Right lung (tissue), 5 donors: ENCODE data around the gene TUBA4B. TPM values are rescaled to one million over a fixed set of nuclear protein-coding genes. Genes with fewer than 3 reads are reported as not detected.
"Not testable (repeated sequence)": the region's sequence is repeated elsewhere in the genome, so short reads cannot be mapped to it uniquely, and the experiment has no call there.

Experiments used
- DNase-seq, 2 donors: peaks; one replicate each; pipeline ENCODE4 v3.0.0-alpha.2; 2013
- polyA plus RNA-seq, 5 donors: library from polyadenylated mRNA; unstranded; fragments of 120-200 nt; gene quantifications; one replicate each; pipeline versions ENCODE4 v1.2.1 to v1.2.3, GENCODE V29; 2013; ENCODE audit warnings: inconsistent platforms in 1 of 5, low replicate concordance in 1 of 5; ENCODE audit not compliant: insufficient read length in 5 of 5, insufficient read depth in 1 of 5

TUBA4B gene
- polyA plus RNA-seq, 5 donors, result 0.34 to 5.7 (median 4.3) TPM

GRCh38 chr2:219290381-219291171, 37.5 kb downstream of the TUBA4B start:
- no peak for DNase-seq

- no peak for DNase-seq
Observed at GRCh38 chr2:219291394-219291793, 38.4 kb downstream of the TUBA4B start.

DNA sequence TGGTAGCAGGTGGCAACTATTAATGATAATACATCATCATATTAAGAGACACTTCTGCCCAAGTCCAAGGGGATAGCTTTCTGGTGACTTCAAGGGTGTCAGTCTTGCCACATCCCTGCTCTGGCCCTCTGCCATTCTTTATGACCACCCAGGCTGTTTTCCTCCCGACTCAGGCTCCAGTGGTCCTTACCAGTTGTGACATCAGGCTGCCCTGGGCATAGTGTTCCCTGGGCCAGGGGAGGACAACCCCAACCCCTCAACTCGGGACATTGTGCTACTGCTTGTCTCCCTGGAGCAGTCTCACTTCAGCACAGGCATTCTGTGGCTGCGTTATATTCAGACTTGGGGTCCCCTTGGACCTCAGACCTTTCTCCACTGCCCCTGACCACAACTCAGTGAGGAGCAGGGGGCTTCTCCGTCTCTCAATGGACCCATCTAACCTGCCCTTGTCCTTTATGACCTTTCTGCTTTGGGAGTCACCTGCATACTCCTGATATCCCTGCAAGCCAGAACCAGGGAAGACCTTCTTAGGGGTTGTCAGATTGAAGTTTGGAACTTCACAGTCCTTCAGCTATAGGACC, 39.0 kb downstream of the TUBA4B start:
- DNase-seq, result no peak

- no peak for DNase-seq
Observed at GRCh38 chr2:219292616-219293015, 39.6 kb downstream of the TUBA4B start.

GRCh38 chr2:219293736-219294231, 40.7 kb downstream of the TUBA4B start:
- no peak for DNase-seq

GRCh38 chr2:219294356-219295351, 41.6 kb downstream of the TUBA4B start:
- DNase-seq, result peak; percentile 83 to 86

DNA sequence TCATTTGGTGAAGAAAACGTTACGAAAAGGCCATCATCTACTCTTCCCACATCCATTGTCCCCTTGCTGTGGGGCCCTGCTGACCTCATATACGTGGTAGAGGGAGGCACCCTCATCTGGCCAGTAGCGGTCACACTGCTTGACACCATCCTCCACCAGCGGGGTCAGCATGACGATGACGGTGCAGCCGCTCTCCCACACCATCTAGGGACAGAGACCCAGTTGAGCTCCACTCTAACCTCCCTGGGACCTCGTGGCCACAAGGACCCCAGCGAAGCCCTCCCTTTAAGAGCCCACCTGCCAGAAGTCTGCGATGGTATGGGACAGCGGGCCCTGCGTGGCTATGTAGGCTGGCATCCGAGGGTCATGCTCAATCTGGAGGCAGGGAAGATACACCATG, 43.1 kb downstream of the TUBA4B start:
- DNase-seq, result no peak

GRCh38 chr2:219296631-219297391, 43.8 kb downstream of the TUBA4B start:
- DNase-seq, result no peak

- DNase-seq, result no peak
Observed at GRCh38 chr2:219297766-219298456, 44.9 kb downstream of the TUBA4B start.

GRCh38 chr2:219298759-219299371, 45.8 kb downstream of the TUBA4B start:
- peak; percentile 64 to 78 for DNase-seq

DNA sequence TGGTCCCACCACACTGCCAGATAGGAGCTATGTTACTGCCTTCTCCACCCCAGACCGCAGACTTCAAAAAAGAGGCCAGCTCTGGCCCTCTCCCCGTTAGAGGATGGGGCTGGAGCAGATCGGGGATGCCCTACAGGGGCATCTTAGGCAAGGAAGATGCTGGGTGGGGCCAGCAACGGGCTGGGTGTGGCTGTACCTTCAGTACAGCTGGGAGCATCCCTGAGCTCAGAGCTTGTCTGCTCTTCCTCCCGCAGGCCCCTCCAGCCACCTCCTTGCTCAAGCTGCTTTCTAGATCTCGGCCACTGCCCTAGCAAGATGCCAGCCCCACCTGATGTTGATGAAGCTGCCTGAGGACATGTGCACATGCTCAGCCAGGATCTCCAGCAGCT, 46.3 kb downstream of the TUBA4B start:
- DNase-seq, result no peak

GRCh38 chr2:219300022-219300421, 47.0 kb downstream of the TUBA4B start:
- DNase-seq, result no peak

DNA sequence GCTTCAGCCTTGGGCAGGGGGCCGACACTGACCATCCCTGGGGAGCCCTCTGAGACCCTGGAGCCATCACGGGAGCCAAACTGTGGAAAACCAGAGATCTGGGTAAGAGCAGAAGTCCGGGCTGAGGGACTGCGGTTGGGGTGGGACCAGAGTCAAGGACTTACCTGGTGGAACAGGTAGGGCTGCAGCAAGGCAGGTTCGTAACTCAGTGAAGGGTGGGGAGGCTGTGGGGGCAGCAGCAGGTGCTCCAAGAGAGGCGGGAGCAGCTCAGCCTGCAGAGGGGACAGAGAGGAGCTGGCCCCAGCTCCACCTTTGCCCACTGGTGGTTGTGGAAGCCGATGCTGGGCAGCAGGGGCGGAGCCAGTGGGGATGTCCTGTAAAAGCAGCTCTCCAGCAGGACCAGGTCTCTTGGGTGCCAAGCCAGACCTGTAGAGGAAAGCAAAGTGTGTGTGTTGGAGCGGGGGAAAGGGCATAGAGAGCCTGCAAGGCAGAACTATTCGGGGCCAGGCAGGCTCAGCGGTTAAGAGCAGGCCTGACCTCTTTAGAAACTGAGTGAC, 49.4 kb downstream of the TUBA4B start:
- no peak for DNase-seq

DNA sequence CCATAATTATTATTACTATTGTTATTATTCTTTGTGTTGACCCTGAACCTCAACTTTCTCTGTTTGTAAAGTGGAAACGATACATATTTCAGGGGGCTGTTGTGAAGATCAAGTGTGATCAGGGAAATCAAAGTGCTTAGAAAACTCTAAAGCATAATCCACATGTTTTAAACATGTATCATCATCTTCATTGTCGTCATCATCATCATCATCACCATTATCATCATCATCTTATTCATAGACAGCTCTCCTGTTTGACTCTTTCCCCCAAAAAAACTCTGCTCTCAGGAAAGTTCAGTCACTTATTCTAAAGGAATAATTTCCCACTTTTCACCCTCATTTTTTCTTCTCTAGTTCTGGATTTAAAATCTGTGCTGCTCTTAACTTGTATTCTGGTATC, 51.2 kb downstream of the TUBA4B start:
- DNase-seq, result no peak

DNA sequence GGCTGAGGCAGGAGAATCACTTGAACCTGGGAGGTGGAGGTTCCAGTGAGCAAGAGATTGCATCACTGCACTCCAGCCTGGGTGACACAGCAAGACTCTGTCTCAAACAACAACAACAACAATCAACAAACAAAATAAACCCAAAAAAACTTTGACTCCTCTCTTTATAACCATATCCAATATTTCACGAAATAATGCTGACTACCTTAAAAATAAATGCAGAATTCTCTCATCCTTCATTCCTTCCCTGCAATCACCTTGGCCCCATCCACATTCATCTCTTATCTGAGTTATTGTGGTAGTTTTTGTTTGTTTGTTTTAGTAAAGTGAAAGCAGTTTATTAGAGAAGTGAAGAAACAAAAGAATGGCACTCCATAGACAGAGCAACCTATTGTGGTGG, 53.0 kb downstream of the TUBA4B start:
- DNase-seq, result no peak

GRCh38 chr2:219308142-219309101, 55.4 kb downstream of the TUBA4B start:
- DNase-seq, result peak; percentile 46 to 56

DNA sequence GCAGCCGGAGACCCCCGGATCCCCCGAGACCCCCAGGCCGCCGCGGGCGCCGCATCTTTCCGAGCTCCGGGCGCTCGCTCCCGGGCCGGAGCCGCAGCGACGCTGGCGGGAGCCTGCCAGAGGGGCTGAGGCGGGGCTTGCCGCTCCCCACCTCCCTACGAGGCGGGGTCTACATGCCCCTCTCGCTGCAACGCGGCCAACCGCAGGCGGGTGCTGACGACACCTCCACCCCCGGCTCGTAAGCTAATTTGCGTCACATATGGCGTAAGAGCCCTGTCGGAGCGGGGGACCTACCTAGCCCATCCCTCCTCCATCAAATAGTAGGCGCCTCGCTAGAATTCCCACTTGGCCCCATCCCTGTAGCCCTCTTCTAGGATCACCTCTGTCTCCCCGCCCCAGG, 56.2 kb downstream of the TUBA4B start, which contains the start of gene PTPRN:
Gene PTPRN (minus strand): TSS at position 124 of the 400 bp plus-strand sequence. CDS start 69 bp downstream, at position 55.
- DNase-seq, result no peak

- DNase-seq, result not testable (repeated sequence)
Observed at GRCh38 chr2:219312683-219313263, 59.7 kb downstream of the TUBA4B start.
